ENCODE data around the gene HOXA9.
A peak's percentile ranks its signal among the peaks of the same experiment; 100 is the strongest.

Gene HOXA9

GRCh38 chr7:27146491-27147198, 18.7 kb downstream of the HOXA9 start:
- TF ChIP-seq CTCF (IDR thresholded peaks at IDR 0.05; ENCODE audit: low read depth, low read length, missing control alignments), result no peak
- DNase-seq (ENCODE audit: extremely low read depth, low read depth), result no peak
- no peak overlapping the region for H3K4me3 ChIP-seq (replicated peaks; ENCODE audit: low read depth, low read length)

- TF ChIP-seq CTCF (IDR thresholded peaks at IDR 0.05; ENCODE audit: low read depth, low read length, missing control alignments), result no peak
- H3K4me3 ChIP-seq (replicated peaks; ENCODE audit: low read depth, low read length), result no peak overlapping the region
- no peak for DNase-seq (ENCODE audit: extremely low read depth, low read depth)
Observed at GRCh38 chr7:27145914-27146412, 19.4 kb downstream of the HOXA9 start.

- DNase-seq (ENCODE audit: extremely low read depth, low read depth), result no peak
- no peak for TF ChIP-seq CTCF (IDR thresholded peaks at IDR 0.05; ENCODE audit: low read depth, low read length, missing control alignments)
- H3K4me3 ChIP-seq (replicated peaks; ENCODE audit: low read depth, low read length), result no peak overlapping the region
Observed at GRCh38 chr7:27145165-27145913, 20.0 kb downstream of the HOXA9 start.

GRCh38 chr7:27144781-27145164, 20.6 kb downstream of the HOXA9 start:
- no peak for DNase-seq (ENCODE audit: extremely low read depth, low read depth)
- TF ChIP-seq CTCF (IDR thresholded peaks at IDR 0.05; ENCODE audit: low read depth, low read length, missing control alignments), result no peak
- no peak overlapping the region for H3K4me3 ChIP-seq (replicated peaks; ENCODE audit: low read depth, low read length)

GRCh38 chr7:27143950-27144780, 21.2 kb downstream of the HOXA9 start:
- no peak overlapping the region; the same call in 1 of the 2 replicates for H3K4me3 ChIP-seq (replicated peaks; ENCODE audit: low read depth, low read length)
- no peak for TF ChIP-seq CTCF (IDR thresholded peaks at IDR 0.05; ENCODE audit: low read depth, low read length, missing control alignments)
- no peak for DNase-seq (ENCODE audit: extremely low read depth, low read depth)

GRCh38 chr7:27143023-27143949, 22.1 kb downstream of the HOXA9 start, which contains the start of gene HOXA5:
Gene HOXA5 (minus strand): TSS chr7:27143681. CDS start chr7:27143607, 74 bp downstream.
- DNase-seq (ENCODE audit: extremely low read depth, low read depth), result no peak
- TF ChIP-seq CTCF (IDR thresholded peaks at IDR 0.05; ENCODE audit: low read depth, low read length, missing control alignments), result peak; percentile 82
- H3K4me3 ChIP-seq (replicated peaks; ENCODE audit: low read depth, low read length), result peak within 1 kb of the TSS; percentile 41

Measured in HFF-Myc (cell line).